ENCODE measurements around the gene HSF4. TPM values are rescaled to one million over a fixed set of nuclear protein-coding genes. Genes with fewer than 3 reads are reported as not detected.
A peak's percentile ranks its signal among the peaks of the same experiment; 100 is the strongest.

HSF4 gene
- total RNA-seq, 2 experiments from 2014 or later = 11.1 to 12.3 TPM

DNA sequence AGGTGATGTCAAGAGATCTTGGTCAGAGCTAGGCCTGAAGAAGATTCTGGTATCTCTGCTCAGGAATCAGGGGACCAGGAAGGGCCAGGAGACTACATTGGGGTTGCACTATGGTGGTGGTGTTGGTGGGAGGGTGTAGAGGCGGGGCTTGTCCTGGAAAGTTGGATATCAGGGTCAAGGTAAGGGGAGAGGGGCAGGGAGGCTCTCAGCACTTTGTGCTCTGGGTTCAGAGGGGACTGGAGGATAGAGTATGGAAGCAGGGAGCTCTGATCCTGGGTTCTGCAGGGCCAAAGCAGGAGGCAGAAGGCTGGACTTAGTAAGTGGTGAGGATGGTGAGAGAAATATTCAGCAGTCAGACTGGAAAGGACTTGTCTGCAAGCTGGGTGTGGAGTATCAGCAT lies 8.8 kb downstream of the HSF4 start:
- no peak for DNase-seq
- no peaks in the 10 kb centered on the region for H3K36me3 Mint-ChIP-seq (ENCODE audit: low read depth)
- peak overlapping the region; percentile 64 for H3K4me3 Mint-ChIP-seq
- peaks cover 71% of the 10 kb centered on the region for H3K27me3 Mint-ChIP-seq (ENCODE audit: low read depth)
- intact Hi-C loops (cut with micrococcal nuclease) = no loop called here
- H3K4me1 Mint-ChIP-seq (ENCODE audit: low read depth) = peaks cover 22% of the 10 kb centered on the region
- CTCF ChIA-PET = interaction anchor here (1.4 kb wide), 1 partner anchor 12 kb away, joined by 4 read pairs; no protein-coding TSS in a partner anchor
- no peak overlapping the region for H3K27ac Mint-ChIP-seq
- no peaks in the 10 kb centered on the region for H3K9me3 Mint-ChIP-seq

DNA sequence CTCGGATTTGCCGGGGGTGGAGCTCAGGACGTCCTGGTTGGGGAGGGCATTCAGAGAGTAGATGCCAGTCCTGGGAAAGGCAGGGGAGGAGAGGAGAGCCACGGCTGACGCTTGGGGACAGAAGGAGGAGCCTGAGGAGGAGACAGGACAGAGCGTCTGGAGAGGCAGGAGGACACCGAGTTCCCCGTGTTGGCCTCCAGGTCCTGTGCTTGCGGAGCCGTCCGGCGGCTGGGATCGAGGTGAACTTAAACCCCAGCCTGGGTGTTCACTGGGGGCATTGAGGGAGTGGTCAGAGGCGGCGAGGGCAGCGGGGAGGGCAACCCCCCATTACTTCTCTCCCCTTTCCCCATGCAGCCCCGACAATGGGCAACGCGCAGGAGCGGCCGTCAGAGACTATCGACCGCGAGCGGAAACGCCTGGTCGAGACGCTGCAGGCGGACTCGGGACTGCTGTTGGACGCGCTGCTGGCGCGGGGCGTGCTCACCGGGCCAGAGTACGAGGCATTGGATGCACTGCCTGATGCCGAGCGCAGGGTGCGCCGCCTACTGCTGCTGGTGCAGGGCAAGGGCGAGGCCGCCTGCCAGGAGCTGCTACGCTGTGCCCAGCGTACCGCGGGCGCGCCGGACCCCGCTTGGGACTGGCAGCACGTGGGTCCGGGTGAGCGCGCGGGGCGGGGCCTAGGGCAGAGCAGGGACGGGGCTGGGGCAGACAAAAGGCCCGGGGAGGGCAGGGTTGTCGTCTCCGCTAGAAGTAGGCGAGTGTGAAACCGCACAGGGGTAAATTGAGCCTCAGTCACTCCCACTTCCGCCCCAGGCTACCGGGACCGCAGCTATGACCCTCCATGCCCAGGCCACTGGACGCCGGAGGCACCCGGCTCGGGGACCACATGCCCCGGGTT lies 9.5 kb downstream of the HSF4 start:
- Mint-ChIP-seq H3K9me3 (no peaks in the 10 kb centered on the region), H3K4me3 (peak overlapping the region; percentile 64), H3K4me1 (ENCODE audit: low read depth) (peaks cover 28% of the 10 kb centered on the region), H3K36me3 (ENCODE audit: low read depth) (no peaks in the 10 kb centered on the region), H3K27me3 (ENCODE audit: low read depth) (peaks cover 70% of the 10 kb centered on the region), H3K27ac (no peak overlapping the region)
- peak; percentile 70 for DNase-seq
- CTCF ChIA-PET = interaction anchor here (0.5 to 2.5 kb wide), 6 partner anchors 11 to 220 kb away, joined by 3 to 15 read pairs (median 4); no protein-coding TSS in a partner anchor
- intact Hi-C loops (cut with micrococcal nuclease) = no loop called here

DNA sequence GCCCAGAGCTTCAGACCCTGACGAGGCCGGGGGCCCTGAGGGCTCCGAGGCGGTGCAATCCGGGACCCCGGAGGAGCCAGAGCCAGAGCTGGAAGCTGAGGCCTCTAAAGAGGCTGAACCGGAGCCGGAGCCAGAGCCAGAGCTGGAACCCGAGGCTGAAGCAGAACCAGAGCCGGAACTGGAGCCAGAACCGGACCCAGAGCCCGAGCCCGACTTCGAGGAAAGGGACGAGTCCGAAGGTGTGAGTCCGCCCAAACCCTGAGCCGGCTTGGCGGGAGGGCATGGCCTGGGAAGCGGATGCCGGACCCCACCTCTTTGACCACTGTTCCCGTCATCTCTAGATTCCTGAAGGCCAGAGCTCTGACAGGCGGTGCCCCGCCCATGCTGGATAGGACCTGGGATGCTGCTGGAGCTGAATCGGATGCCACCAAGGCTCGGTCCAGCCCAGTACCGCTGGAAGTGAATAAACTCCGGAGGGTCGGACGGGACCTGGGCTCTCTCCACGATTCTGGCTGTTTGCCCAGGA lies 10.2 kb downstream of the HSF4 start:
- DNase-seq = no peak
- no peaks in the 10 kb centered on the region for H3K36me3 Mint-ChIP-seq (ENCODE audit: low read depth)
- H3K27me3 Mint-ChIP-seq (ENCODE audit: low read depth) = peaks cover 71% of the 10 kb centered on the region
- peaks cover 26% of the 10 kb centered on the region for H3K4me1 Mint-ChIP-seq (ENCODE audit: low read depth)
- no peak overlapping the region for H3K27ac Mint-ChIP-seq
- CTCF ChIA-PET = interaction anchor here (0.6 to 2.5 kb wide), 9 partner anchors 9 to 221 kb away, joined by 3 to 15 read pairs (median 4); partner anchors contain the start of genes CES3 and FHOD1
- H3K4me3 Mint-ChIP-seq = no peak overlapping the region
- intact Hi-C loops (cut with micrococcal nuclease) = no loop called here
- H3K9me3 Mint-ChIP-seq = no peaks in the 10 kb centered on the region

DNA sequence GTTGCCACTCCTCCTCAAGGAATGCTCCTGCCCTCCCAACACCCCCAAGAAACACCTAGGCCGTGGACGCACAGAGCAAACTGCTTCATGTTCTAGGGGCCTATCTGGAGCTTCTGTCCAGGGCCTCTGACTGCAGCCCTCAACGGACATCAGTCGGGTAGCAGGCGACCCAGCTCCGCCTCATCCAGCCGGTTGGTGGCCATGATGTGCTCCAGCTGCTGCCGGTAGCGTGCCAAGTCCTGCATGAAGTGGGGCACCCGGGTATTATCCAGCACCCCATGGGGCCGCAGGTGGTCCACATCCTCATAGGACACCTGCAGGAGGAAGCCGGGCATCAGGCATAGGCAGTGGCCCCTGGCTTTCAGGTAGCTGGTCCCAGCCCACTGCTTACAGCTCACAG lies 12.1 kb downstream of the HSF4 start:
- no peak overlapping the region for H3K4me3 Mint-ChIP-seq
- intact Hi-C loops (cut with micrococcal nuclease) = no loop called here
- H3K36me3 Mint-ChIP-seq (ENCODE audit: low read depth) = no peaks in the 10 kb centered on the region

DNA sequence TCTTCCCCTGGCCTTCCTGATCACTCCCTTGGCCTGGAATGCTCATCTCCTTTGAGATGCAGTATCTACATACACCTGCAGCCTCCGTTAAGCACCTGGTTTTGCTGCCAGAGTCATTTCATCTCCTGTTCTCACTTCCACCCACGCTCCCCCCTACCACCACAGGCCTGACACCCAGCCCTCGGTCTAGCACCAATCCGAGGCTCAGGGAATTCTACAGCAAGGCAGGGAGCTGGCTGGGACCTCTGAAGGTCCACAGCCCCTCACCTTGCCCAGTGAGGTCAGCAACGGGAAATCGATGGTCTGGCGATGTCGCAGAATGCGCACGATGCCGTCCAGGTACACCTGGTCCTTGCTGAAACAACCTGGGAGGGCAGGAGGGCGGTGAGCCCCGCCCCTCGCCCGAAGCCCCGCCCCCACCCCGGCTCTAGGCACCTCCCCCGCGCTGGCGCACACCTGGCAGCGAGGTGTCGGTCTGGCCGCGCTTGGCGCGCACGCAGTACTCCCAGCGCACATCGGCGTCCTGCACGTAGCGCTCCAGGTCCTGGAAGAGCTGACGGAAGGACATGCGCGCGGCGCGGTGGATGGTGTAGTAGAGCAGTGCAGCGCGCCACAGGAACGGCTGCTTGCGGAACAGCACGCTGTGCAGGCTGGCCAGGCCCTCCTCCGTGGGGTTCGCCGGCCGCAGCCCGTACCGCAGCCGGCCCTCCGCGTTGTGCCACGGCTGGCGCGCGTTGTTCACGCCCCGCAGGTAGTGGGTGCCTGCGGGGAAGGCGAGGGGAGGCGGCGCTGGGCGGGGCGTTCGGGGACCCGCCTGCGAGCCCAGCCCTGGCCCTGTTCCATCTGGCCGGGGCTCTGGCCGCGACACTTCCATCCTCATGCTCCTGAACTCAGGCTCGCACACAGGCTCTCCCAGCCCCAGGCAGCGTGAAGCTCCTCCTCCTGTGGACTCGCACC lies 13.5 kb downstream of the HSF4 start:
- Mint-ChIP-seq H3K27ac (no peak overlapping the region), H3K27me3 (ENCODE audit: low read depth) (peaks cover 51% of the 10 kb centered on the region), H3K9me3 (no peaks in the 10 kb centered on the region), H3K4me3 (peak overlapping the region; percentile 49), H3K4me1 (ENCODE audit: low read depth) (peaks cover 21% of the 10 kb centered on the region), H3K36me3 (ENCODE audit: low read depth) (no peaks in the 10 kb centered on the region)
- intact Hi-C loops (cut with micrococcal nuclease) = no loop called here
- DNase-seq = peak; percentile 54
- CTCF ChIA-PET = interaction anchor here (1.0 to 1.7 kb wide), 3 partner anchors 15 to 160 kb away, joined by 3 to 7 read pairs (median 6); no protein-coding TSS in a partner anchor

More for the DNA sequence above, 12.1 kb downstream of the HSF4 start:
- H3K27me3 Mint-ChIP-seq (ENCODE audit: low read depth) = peaks cover 57% of the 10 kb centered on the region
- no peaks in the 10 kb centered on the region for H3K9me3 Mint-ChIP-seq
- H3K27ac Mint-ChIP-seq = no peak overlapping the region
- DNase-seq = no peak
- CTCF ChIA-PET = interaction anchor here (0.6 to 2.5 kb wide), 4 partner anchors 8 to 107 kb away, joined by 3 to 15 read pairs (median 6); partner anchors contain the start of gene FHOD1
- peaks cover 21% of the 10 kb centered on the region for H3K4me1 Mint-ChIP-seq (ENCODE audit: low read depth)

DNA sequence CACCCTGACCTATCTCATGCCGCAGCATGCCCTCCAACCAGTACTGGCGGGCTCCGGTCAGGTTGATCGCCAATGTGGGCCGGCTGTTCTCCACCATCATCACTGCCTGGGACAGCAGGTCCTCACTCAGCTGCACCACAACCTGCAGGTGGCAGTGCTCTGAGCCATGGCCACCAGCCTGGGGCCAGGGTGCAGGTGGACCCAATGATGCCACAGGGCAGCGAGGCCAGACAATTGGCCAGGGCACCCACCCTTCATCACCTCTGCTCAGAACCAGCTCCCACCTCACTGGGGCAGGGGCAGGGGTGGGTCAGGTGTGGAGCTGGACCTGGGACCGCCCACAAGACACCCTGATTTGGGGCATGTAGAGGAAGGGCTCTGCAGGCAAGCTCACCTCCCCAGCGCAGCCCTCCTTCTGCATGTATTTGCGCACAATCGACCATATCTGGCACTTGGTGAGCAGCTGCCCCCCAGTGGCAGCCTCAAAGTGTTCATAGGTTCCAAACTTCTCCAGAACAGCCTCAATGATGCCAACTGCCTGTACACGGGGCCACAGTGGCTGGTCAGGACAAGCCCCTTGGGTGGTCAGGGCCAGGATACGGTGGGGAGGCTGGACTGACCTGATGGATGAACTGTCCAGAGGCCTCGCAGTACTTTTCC lies 15.0 kb downstream of the HSF4 start:
- H3K36me3 Mint-ChIP-seq (ENCODE audit: low read depth) = no peaks in the 10 kb centered on the region
- intact Hi-C loops (cut with micrococcal nuclease) = no loop called here
- H3K9me3 Mint-ChIP-seq = no peaks in the 10 kb centered on the region
- H3K27me3 Mint-ChIP-seq (ENCODE audit: low read depth) = peaks cover 40% of the 10 kb centered on the region
- no peak for DNase-seq
- H3K4me1 Mint-ChIP-seq (ENCODE audit: low read depth) = peaks cover 10% of the 10 kb centered on the region
- CTCF ChIA-PET = interaction anchor here (0.7 to 1.6 kb wide), 2 partner anchors 11 to 17 kb away, joined by 3 to 6 read pairs; no protein-coding TSS in a partner anchor
- no peak overlapping the region for H3K27ac Mint-ChIP-seq
- H3K4me3 Mint-ChIP-seq = no peak overlapping the region

DNA sequence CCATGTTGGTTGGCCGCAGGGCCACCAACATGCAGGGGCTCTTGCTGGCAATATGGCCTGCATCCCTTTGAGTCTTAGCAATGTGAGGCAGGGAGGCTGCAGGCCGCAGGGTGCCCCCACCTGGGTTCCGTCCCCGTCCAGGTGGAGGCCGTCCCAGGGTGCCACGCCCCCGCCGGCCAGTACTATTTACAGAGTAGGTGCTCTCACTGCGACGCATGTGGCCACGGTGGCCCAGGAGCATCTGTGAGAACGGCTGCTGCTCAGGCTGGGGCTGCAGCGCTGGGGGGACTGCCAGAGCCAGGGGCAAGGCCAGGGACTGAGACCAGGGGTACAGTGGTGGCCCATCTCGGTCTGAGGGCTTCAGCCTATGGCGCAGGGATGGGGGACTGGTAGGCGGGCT lies 15.6 kb downstream of the HSF4 start:
- no peak for DNase-seq
- H3K27me3 Mint-ChIP-seq (ENCODE audit: low read depth) = peaks cover 39% of the 10 kb centered on the region
- H3K4me3 Mint-ChIP-seq = no peak overlapping the region
- no peaks in the 10 kb centered on the region for H3K9me3 Mint-ChIP-seq
- intact Hi-C loops (cut with micrococcal nuclease) = no loop called here
- no peaks in the 10 kb centered on the region for H3K36me3 Mint-ChIP-seq (ENCODE audit: low read depth)
- CTCF ChIA-PET = interaction anchor here (1.6 kb wide), 1 partner anchor 17 kb away, joined by 6 read pairs; no protein-coding TSS in a partner anchor
- no peak overlapping the region for H3K27ac Mint-ChIP-seq
- H3K4me1 Mint-ChIP-seq (ENCODE audit: low read depth) = peaks cover 13% of the 10 kb centered on the region

DNA sequence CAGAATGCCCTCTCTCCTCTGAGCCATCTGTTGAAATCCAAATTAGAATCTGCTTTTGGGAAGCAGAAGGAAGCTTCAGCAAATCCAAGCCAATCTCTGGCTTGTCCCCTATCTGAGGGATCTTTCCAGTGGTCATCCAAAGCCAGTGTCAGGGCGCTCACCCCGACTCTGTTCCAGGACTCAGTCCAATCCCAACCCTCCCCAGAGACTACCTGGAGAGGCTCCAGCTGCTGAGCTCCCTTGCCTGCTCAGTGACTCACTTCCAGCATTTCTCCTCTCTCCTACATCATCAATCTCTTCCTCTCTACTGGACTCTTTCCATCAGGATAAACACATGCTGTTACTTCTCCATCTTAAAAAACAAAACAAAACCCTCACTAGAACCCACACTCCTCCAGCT lies 16.8 kb downstream of the HSF4 start:
- CTCF ChIA-PET = no interaction called here
- Mint-ChIP-seq H3K4me1 (ENCODE audit: low read depth) (peaks cover 20% of the 10 kb centered on the region), H3K27ac (no peak overlapping the region), H3K27me3 (ENCODE audit: low read depth) (peaks cover 32% of the 10 kb centered on the region), H3K36me3 (ENCODE audit: low read depth) (no peaks in the 10 kb centered on the region), H3K9me3 (no peaks in the 10 kb centered on the region), H3K4me3 (no peak overlapping the region)
- no peak for DNase-seq
- intact Hi-C loops (cut with micrococcal nuclease) = no loop called here

DNA sequence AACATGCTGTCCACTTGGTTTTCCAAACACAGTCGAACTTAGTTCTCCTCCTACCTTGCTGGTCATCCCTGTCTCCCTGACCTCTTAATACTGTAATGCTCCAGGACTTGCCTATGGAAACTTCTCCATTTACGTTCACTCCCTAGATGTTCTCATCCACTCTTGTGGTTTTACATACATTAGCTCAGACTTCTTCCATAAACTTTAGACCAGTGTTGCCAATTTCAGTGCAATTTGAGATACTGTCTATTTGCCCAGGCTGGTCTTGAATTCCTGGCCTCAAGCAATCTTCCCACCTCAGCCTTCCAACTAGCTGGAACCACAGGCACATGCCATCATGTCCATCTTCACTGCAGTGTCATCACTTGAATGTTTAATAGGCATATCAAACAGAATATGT lies 17.7 kb downstream of the HSF4 start:
- H3K4me1 Mint-ChIP-seq (ENCODE audit: low read depth) = peaks cover 20% of the 10 kb centered on the region
- H3K27ac Mint-ChIP-seq = no peak overlapping the region
- H3K36me3 Mint-ChIP-seq (ENCODE audit: low read depth) = no peaks in the 10 kb centered on the region
- no peaks in the 10 kb centered on the region for H3K9me3 Mint-ChIP-seq
- no peak for DNase-seq
- intact Hi-C loops (cut with micrococcal nuclease) = loop anchor here (2.0 kb wide), 4 partner anchors 45 to 625 kb away; partner anchors contain the start of genes RANBP10, TMEM208 and TSNAXIP1
- H3K4me3 Mint-ChIP-seq = no peak overlapping the region
- CTCF ChIA-PET = interaction anchor here (1.0 to 1.6 kb wide), 4 partner anchors 27 to 166 kb away, joined by 3 to 5 read pairs (median 4); partner anchors contain the start of gene FHOD1
- peaks cover 26% of the 10 kb centered on the region for H3K27me3 Mint-ChIP-seq (ENCODE audit: low read depth)

DNA sequence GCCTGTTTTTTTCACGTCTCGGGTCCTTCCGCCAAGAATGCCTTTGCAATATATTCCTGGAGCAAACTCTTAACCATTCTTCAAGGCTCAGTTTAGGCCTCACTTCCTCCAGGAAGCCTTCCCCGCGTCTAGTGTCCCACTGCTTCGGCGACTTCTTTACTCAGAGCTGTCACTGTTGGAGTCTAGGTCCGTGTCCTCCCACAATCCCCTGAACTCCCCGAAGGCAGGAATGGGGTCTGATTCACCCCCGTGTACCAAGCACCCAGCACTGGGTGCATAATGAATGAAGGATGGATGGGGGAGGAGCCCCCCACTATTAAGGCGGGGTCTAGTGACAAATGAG lies 18.7 kb downstream of the HSF4 start:
- Mint-ChIP-seq H3K4me3 (no peak overlapping the region), H3K27ac (no peak overlapping the region), H3K36me3 (ENCODE audit: low read depth) (no peaks in the 10 kb centered on the region), H3K4me1 (ENCODE audit: low read depth) (peaks cover 16% of the 10 kb centered on the region), H3K9me3 (no peaks in the 10 kb centered on the region), H3K27me3 (ENCODE audit: low read depth) (peaks cover 20% of the 10 kb centered on the region)
- intact Hi-C loops (cut with micrococcal nuclease) = loop anchor here (1.0 to 2.0 kb wide), 9 partner anchors 9 to 624 kb away; partner anchors contain the start of genes E2F4, RANBP10, TMEM208 and TSNAXIP1
- CTCF ChIA-PET = interaction anchor here (1.1 to 1.6 kb wide), 4 partner anchors 28 to 224 kb away, joined by 3 to 5 read pairs (median 3); partner anchors contain the start of gene FHOD1
- DNase-seq = no peak

All from activated naive CD4-positive, alpha-beta T cell treated with anti-CD3 and anti-CD28 coated beads for 36 hours (primary cell).